GM06990 (cell line): ENCODE measurements around the gene SLC12A7.

Source experiments
- DNase-seq: peaks from one replicate; pipeline ENCODE4 v3.0.0-alpha.2; 2011; ENCODE audit not compliant: insufficient read length; ENCODE audit errors: extremely low read depth
- H3K27me3 ChIP-seq: replicated peaks from 2 replicates; pipeline ENCODE4 v1.6.0; 2011; ENCODE audit warnings: low read length; ENCODE audit not compliant: control insufficient read depth, insufficient read depth
- H3K36me3 ChIP-seq: 2 replicates; pipeline ENCODE4 v1.5.1; 2011; ENCODE audit warnings: low read length; ENCODE audit not compliant: control insufficient read depth, insufficient read depth
- H3K4me3 ChIP-seq: replicated peaks from 2 replicates; pipeline ENCODE4 v1.5.1; 2011; ENCODE audit warnings: low read depth, mild to moderate bottlenecking, control low read depth, low read length
- TF ChIP-seq, protein P1 (sequence below): IDR thresholded peaks from 2 replicates; pipeline ENCODE4 v1.5.1; 2011; ENCODE audit warnings: low read length, control low read depth, mild to moderate bottlenecking, inconsistent platforms; ENCODE audit not compliant: insufficient read depth, poor library complexity, severe bottlenecking

Gene SLC12A7

GRCh38 chr5:1074816-1075554, 36.9 kb downstream of the SLC12A7 start:
- TF ChIP-seq, protein P1, sequence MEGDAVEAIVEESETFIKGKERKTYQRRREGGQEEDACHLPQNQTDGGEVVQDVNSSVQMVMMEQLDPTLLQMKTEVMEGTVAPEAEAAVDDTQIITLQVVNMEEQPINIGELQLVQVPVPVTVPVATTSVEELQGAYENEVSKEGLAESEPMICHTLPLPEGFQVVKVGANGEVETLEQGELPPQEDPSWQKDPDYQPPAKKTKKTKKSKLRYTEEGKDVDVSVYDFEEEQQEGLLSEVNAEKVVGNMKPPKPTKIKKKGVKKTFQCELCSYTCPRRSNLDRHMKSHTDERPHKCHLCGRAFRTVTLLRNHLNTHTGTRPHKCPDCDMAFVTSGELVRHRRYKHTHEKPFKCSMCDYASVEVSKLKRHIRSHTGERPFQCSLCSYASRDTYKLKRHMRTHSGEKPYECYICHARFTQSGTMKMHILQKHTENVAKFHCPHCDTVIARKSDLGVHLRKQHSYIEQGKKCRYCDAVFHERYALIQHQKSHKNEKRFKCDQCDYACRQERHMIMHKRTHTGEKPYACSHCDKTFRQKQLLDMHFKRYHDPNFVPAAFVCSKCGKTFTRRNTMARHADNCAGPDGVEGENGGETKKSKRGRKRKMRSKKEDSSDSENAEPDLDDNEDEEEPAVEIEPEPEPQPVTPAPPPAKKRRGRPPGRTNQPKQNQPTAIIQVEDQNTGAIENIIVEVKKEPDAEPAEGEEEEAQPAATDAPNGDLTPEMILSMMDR, result no peak
- H3K27me3 ChIP-seq, result no peaks in the 10 kb centered on the region
- no peaks in the 10 kb centered on the region for H3K36me3 ChIP-seq
- no peak overlapping the region for H3K4me3 ChIP-seq
- no peak for DNase-seq

DNA sequence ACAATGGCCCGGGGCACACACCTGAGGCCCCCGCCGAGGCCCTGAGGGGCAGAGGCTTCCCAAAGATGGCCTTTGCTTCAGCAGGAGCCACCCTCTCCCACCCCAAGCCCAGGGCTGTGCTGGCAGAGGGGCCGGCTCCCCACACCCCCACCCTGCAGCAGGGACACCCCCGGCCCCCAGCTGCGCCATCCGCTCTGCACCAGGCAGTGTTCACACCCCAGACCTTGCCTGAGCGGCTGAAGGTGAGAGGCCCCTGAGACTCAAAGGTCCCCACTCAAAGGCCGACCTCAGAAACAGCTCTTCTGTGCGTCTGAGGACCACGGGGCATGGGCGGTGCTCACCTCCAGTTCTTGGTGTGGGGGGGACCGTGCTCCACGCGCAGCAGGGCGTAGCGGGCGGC, 37.6 kb downstream of the SLC12A7 start:
- Histone ChIP-seq H3K36me3 (no peaks in the 10 kb centered on the region), H3K4me3 (no peak overlapping the region), H3K27me3 (no peaks in the 10 kb centered on the region)
- no peak for DNase-seq
- TF ChIP-seq, protein P1, result no peak

GRCh38 chr5:1073239-1074102, 38.4 kb downstream of the SLC12A7 start:
- no peak overlapping the region for H3K4me3 ChIP-seq
- H3K36me3 ChIP-seq, result no peaks in the 10 kb centered on the region
- TF ChIP-seq, protein P1, result no peak
- H3K27me3 ChIP-seq, result no peaks in the 10 kb centered on the region
- DNase-seq, result no peak

DNA sequence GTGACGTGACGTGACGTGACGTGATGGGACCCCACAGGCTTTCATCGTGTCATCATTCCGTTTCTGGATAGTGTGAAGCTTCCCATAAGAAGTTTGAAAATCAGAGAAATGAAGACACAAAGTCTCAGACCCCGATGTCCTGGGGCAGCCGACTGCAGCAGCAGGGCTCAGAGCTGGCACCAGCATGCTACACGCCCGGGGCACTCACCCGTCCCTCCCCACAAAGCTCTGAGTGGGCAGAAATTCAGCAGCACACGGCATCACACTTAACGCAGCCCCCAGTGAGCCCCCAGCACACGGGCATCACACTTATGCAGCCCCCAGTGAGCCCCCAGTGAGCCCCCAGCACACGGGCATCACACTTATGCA, 42.2 kb downstream of the SLC12A7 start:
- TF ChIP-seq, protein P1, result no peak
- no peaks in the 10 kb centered on the region for H3K27me3 ChIP-seq
- H3K36me3 ChIP-seq, result no peaks in the 10 kb centered on the region
- no peak overlapping the region for H3K4me3 ChIP-seq
- DNase-seq, result no peak

DNA sequence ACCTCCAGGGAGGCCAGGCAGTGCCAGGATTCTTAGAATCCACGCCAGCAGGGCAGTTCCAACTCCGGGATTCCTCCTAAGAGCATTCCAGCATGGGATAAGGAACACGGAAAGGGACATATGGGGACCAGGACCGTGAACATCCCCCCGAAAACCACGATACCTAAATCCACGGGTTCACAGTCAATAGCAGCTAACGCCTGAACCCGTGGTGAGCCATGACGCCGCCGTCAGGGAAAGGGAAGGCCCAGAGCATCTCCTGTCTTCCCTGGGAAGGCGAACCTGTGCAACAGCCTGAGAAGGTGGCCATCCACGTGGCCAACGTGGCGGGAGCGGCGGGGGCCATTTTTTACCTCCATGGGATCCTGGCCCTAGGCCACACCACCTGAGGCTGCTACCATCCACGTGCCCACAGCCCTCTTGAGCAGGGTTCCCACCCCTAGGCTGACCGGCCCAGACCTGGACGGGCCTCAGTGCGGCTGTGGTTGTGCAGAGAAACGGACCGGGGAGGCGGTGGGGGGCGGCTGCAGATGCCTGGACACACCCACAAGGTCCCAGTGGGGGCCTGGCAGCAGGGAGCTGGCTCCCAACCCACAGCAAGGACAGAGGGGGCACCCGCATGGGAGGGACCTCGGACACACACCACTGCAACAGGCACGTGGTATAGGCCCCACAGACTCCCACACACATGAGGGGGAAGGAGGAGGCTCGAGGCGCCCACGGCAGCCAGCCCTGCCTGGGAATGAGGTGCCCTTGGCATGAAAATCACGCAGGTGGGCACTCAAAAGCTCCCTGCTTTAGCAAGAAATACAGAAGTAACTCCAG, 42.8 kb downstream of the SLC12A7 start:
- no peak for DNase-seq
- TF ChIP-seq, protein P1, result no peak
- Histone ChIP-seq H3K27me3 (no peaks in the 10 kb centered on the region), H3K4me3 (no peak overlapping the region), H3K36me3 (no peaks in the 10 kb centered on the region)
